NOMO-1 treated with DMSO at 0.1 percent for 48 hours (cell line): ENCODE data around the gene CLEC4A.
"Not testable (repeated sequence)": the region's sequence is repeated elsewhere in the genome, so short reads cannot be mapped to it uniquely, and the experiment has no call there.

Experiments
- DNase-seq: peaks from one replicate; lab custom pipeline; 2025; ENCODE audit not compliant: unreplicated experiment; lab: John Stamatoyannopoulos, UW

Gene CLEC4A

DNA sequence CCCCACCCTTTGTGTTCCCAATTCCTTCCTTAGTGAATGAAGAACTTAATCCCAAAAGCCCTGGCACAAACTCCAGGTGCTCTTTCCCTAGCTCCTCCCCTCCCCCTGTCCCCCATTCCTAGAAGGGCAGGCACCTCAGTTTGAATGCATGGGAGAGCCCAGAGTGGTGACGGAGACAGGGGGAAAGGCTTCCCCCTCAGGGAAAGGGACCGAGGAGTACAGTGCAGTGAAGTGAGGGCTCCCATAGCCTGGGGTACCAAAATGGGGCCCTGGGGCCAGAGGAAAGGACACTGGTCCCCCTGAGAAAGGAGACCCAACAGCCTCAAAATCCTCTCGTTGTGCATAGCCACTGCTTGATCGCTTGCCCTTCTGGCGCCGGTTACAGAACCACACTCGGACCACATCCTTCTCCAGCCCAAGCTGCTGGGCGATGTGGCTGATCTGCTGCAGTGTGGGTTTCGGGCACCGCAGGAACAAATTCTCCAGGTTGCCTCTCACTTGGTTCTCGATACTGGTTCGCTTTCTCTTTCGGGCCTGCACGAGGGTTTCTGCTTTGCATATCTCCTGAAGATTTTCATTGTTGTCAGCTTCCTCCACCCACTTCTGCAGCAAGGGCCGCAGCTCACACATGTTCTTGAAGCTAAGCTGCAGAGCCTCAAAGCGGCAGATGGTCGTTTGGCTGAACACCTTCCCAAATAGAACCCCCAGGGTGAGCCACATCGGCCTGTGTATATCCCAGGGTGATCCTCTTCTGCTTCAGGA lies 10.4 kb downstream of the CLEC4A start:
- not testable (repeated sequence) for DNase-seq

DNA sequence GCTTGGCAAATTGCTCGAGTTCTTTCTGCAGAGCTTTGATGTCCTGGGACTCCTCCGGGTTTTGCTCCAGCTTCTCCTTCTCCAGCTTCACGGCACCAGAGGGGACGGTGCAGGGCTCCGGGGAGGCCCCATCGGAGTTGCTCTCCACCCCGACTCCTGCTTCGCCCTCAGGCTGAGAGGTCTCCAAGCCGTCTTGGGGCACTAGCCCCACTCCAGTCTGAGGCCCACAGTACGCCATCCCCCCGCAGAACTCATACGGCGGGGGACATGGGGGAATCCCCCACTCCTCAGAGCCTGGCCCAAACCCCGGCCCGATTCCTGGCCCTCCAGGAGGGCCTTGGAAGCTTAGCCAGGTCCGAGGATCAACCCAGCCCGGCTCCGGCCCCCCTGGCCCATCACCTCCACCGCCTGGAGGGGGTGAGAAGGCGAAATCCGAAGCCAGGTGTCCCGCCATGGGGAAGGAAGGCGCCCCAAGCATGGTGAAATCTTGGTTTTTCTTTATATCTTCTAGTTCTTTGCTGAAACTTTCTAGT lies 11.0 kb downstream of the CLEC4A start:
- DNase-seq: not testable (repeated sequence)

DNA sequence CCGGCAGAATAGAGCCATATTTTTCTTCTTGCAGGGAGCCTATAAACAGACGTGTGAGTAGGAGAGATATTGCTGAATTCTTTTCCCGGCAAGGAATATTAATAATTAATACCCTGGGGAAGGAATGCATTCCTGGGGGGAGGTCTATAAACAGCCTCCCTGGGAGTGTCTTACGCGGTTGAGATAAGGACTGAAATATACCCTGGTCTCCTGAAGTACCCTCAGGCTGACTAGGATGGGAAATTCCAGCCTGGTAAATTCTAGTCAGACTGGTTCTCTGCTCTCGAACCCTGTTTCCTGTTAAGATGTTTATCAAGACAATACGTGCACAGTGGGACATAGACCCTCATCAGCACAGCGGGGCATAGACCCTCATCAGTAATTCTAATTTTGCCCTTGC lies 18.2 kb downstream of the CLEC4A start:
- DNase-seq: not testable (repeated sequence)

DNA sequence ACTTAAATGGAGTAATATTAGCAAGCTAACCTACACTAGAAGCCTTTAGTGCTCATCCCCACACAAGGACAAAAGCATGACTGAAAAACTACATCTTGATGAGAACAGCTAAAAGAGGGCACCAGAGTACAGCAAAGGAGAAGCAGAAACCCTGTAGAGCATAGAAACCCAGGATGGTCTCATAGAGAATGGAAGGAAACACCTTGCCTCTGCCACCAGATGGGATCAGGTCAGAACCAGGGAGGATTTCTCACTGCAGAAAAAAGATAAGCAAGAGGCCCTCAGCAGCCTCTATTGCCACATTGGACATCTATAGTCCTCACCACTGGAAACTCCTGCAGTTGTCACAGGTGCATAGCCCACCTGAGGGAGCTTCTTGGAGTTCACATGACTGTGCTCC lies 19.8 kb downstream of the CLEC4A start:
- no peak for DNase-seq

DNA sequence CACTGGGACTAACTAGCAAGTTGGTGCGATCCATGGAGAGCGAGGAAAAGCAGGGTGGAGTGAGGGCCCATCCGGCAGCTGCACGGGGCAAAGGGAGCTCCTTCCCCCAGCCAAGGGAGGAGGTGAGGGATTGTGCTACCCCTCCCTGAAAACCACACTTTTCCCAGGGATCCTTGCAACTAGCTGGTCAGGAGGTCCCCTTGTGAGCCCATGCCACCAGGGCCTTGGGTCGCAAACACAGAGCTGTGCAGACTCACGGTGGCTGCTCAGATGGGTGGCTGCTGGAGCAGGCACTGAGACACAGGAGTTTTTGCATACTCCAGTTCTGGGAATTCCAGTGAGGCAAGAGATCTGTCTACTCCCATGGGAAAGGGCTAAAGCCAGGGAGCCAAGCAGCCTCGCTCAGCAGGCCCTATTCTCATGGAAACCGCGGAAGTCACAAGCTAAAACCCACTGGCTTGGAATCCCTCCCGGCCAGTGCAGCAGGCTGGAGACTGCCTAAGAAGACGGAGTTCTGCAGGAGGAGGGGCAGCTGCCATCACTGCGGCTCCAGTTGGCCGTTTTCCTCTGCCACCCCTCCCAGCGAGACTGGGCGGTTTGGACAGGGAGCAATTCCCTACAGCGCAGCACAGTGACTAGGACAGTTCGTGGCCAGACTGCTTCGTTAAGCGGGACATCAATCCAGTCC lies 22.5 kb downstream of the CLEC4A start:
- no peak for DNase-seq

DNA sequence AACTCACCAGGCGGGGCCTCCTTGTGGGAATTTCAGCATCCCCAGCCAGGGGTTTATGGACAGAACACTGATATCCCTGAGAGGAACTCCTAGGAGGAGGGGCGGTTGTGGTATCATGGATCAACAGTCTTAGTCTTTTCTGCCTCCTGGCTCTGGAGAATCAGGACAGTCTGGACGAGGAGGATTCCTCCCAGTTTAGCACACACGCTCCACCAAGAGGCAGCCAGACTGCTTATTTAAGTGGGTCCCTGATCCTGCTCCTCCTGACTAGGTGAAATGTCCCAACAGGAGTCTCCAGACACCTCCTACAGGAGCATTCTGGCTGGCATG lies 23.0 kb downstream of the CLEC4A start:
- DNase-seq: no peak

DNA sequence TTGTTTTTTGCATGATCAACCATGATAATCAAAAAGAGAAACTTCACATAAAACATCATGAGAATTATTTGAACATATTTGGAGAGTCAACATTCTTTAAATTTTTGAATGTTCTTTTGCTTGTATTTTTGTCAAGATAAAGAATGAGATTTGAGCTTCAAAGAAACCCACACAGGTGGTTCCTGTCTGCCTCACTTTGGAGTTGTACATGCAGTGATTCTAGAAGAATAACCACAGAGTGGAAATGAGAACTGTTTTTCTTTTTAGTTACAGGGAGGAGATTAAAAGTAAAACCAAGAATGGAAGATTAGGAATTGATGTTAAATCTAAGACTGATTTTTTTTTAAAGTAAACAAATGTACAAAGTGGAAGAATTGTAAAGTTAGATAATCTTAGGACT lies 31.1 kb downstream of the CLEC4A start:
- DNase-seq: no peak

DNA sequence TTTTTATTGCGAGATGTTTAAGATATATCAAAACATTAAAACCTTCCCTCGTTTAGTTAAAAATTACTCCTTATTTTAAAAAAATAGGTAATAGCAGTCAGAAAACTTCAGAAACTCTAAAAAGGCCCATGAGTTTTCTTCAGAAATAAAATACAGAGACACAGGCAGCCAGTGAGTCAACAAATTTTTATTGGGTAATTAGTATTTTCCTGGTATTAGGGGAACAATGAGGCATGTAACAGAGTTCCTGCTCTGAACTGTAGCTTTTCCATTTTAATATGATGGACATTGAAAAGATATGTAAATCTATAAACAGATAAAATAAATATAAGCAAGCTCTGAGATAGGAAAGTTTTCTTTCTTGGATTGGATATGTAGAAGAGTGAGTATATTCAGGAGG lies 33.0 kb downstream of the CLEC4A start:
- no peak for DNase-seq

DNA sequence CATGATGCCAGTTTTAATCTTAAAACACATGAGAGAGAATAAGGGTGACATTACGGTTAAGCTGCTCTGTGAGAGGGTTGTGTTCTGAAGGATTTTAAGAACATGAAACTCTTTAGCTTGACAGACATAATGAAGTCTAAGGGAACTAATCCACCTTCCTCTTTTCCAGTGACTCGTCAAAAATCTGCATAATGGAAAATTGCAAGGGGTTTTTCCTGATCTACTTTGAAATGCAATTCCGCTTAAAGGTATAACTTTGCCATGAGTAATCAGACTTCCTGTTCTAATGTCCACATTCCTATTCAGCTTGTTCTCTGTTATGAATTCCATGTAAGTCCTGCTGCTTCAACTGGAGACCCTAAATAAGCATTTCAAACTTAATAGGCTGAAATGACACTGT lies 33.4 kb downstream of the CLEC4A start, which contains the start of gene ZNF705A:
TSS of gene ZNF705A (plus strand) at position 171 of the 400 bp plus-strand sequence. CDS start 15,611 bp downstream, outside the sequence.
- peak; percentile 95 for DNase-seq

DNA sequence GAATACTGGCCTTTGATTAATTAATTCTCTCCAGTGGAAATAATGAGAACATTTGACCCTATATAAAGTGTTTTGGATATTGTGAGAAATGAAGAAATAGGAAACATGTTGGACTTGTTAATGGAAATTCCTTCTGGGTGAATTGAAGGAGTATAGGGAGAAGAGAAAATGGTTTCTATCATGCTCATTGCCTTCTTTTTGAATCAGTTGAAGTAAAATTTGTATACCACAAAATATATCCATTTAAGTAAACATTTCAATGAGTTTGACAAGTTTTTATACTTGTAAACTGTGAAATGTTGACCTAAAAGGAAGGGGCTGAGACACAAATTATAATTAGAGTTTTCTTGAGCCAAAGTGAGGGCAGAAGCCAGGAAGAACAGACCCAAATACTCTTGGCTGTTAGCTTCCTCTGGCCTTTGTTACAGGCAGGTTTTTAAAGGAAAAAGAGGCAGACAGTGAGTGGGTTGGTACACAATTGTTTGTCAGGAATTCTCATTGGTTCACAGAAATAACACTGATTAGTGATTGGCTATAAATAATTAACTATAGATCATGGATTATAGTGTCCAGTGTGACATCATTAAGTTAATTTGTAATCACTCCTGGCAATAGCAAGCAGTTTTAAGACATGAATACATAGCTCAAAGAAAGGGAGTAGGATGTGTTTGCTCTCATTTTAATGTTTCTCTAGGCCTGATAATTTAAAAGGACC lies 34.2 kb downstream of the CLEC4A start:
- no peak for DNase-seq

DNA sequence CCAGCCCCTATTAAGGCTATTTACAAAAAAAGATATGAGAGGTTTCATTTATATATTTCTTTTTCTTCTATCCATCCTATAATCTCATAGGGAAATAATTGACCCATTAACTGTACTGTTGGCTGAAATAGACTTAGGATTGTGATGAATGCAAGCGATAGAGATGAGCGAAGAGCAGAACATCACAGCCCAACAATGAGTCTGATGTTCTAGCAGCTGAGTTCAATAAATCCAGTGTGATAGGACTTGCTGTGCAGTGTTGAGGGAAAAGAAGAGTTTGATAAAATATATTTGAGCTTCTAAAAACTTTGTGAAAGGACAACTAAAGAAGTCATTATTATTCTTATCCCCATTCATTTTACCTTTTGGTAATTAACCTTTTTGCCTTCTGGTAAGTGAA lies 49.5 kb downstream of the CLEC4A start:
- DNase-seq: not testable (repeated sequence)

DNA sequence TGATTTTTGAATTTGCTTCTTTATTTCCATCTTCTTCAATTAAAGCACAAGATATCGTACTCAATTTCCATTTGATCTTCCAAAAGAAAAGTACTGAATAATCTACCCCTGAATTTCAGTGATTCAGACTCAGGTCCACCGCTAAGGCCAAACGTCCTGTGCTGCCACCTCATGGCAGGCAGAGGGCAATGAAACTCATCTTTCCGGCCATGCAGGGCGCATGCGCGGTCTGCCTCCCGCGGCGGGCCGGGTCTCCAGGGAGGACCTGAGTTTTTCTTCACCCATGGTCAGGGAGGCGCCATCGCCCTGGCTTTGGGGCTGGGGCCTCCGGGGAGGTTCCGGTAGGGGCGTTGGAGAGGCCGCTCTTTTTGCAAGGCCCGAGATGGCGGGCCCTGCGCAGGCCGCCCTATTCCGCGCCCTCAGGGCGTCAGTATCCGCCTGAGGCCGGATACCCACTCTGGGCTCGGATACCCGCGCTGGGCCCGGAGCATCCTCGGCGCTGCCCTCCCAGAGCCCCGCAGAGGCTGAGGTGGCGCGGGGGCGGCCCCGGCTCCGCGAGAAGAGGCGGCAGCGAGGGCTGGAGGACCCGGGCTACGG lies 56.7 kb downstream of the CLEC4A start:
- peak; percentile 40 for DNase-seq

DNA sequence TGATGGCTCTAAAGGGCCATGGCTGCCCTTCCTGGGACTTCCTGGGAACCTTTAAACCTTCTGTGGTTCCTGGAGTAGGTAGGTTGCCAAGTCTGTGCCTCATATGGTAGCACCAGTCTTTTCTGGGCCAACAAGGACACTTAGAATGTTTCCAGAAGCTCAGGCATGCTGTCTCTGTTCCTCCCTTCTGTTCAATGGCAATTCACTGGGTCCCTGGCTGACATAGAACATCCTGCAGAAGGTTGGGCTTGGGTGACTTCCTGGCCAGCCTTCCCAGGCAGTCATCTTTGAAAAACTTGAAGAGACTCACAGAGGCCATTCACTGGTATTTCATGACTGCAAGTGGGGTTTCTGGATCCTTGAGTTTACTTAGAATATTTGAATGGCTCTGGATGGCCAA lies 57.9 kb downstream of the CLEC4A start:
- DNase-seq: not testable (repeated sequence)

DNA sequence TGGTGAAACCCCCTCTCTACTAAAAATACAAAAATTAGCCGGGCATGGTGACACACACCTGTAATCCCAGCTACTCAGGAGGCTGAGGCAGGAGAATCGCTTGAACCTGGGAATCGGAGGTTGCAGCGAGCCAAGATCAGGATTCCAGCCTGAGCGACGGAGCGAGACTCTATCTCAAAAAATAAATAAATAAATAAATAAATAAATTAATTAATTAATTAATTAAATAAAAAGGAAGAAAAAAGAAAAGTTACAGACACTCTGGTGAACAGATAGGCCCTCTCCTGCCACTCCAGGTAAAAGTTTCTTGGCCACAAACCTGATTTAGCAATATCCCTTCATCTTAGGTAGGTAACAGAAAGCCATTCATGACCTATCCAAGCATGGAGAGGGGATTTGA lies 59.5 kb downstream of the CLEC4A start:
- not testable (repeated sequence) for DNase-seq

DNA sequence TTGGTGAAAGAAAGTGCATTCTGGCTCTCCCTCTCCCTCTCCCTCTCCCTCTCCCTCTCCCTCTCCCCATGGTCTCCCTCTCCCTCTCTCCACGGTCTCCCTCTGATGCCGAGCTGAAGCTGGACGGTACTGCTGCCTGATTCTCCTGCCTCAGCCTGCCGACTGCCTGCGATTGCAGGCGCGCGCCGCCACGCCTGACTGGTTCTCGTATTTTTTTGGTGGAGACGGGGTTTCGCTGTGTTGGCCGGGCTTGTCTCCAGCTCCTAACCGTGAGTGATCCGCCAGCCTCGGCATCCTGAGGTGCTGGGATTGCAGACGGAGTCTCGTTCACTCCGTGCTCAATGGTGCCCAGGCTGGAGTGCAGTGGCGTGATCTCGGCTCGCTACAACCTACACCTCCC lies 59.9 kb downstream of the CLEC4A start:
- DNase-seq: not testable (repeated sequence)

DNA sequence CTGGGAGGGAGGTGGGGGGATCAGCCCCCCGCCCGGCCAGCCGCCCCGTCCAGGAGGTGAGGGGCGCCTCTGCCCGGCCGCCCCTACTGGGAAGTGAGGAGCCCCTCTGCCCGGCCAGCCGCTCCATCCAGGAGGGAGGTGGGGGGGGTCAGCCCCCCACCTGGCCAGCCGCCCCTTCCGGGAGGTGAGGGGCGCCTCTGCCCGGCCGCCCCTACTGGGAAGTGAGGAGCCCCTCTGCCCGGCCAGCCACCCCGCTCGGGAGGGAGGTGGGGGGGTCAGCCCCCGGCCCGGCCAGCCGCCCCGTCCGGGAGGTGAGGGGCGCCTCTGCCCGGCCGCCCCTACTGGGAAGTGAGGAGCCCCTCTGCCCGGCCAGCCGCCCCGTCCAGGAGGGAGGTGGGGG lies 60.8 kb downstream of the CLEC4A start:
- DNase-seq: not testable (repeated sequence)

DNA sequence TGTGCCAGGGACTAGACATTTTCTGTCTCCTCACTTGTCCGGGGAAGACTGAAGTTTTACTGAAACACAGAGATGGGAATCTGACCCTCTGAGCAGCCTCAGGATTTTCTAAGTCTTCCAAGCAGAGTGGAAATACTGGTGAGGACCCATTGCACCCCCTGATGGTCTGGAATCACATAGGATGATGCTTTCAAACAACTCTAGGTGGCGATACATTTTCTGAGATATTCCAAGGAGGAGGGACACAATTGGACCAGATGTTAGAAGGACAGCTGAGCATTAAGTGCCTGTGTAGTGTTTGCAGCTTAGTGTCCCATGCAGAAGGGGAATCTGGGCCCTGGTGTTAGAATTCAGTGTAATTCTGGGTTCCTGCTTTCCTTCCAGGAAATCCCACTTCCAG lies 64.7 kb downstream of the CLEC4A start:
- not testable (repeated sequence) for DNase-seq
